Left ventricle myocardium inferior (tissue), 1 donor: ENCODE data around the gene ZNF397. TPM values are rescaled to one million over a fixed set of nuclear protein-coding genes. Genes with fewer than 3 reads are reported as not detected.

Source experiments
- DNase-seq: peaks from one replicate; pipeline ENCODE4 v3.0.0-alpha.2; 2020
- H3K27ac ChIP-seq: fragments of 200-600 bp; replicated peaks from 2 replicates; pipeline ENCODE4 v1.8.0; 2021
- H3K27me3 ChIP-seq: fragments of 200-600 bp; 2 replicates; pipeline ENCODE4 v1.8.0; 2021; ENCODE audit warnings: low read depth
- H3K36me3 ChIP-seq: fragments of 200-600 bp; 2 replicates; pipeline ENCODE4 v1.8.0; 2021
- H3K4me1 ChIP-seq: fragments of 200-600 bp; 2 replicates; pipeline ENCODE4 v1.8.0; 2021
- H3K4me3 ChIP-seq: fragments of 200-600 bp; 2 replicates; pipeline ENCODE4 v1.8.0; 2021; ENCODE audit warnings: mild to moderate bottlenecking, moderate library complexity
- H3K9me3 ChIP-seq: fragments of 200-600 bp; replicated peaks from 2 replicates; pipeline ENCODE4 v1.8.0; 2021
- intact Hi-C: fragments of 100-400 bp; cut with micrococcal nuclease; formaldehyde crosslinking; loops from one replicate; pipeline ENCODE4 v1.11.0; 2022
- long read RNA-seq: library from polyadenylated mRNA; unstranded; transcript quantifications from one replicate; pipeline ENCODE4 v2.0.0, GENCODE V29; 2021
- total RNA-seq: library from RNA; stranded (reverse); fragmentation: NEBNext Ultra II Directional; extraction: Animal tissue kit (Norgen Biotek cat#: 25700); gene quantifications from one replicate; pipeline ENCODE4 v1.2.1, GENCODE V29; 2021
- TF ChIP-seq, protein P1 (sequence below): fragments of 200-600 bp; IDR thresholded peaks from 2 replicates; pipeline ENCODE4 v1.8.0; 2021; ENCODE audit warnings: antibody characterized with exemption, mild to moderate bottlenecking, borderline replicate concordance
- donor health status: DM: no; HTN: yes; CAD: no; lungs with severe emphysema.

ZNF397 gene
- total RNA-seq = 13.4 TPM
- long read RNA-seq, partial matches to known transcripts = 0 of 8 reads
- long read RNA-seq, other reads (novel, unspliced or antisense) = 4 of 8 reads

DNA sequence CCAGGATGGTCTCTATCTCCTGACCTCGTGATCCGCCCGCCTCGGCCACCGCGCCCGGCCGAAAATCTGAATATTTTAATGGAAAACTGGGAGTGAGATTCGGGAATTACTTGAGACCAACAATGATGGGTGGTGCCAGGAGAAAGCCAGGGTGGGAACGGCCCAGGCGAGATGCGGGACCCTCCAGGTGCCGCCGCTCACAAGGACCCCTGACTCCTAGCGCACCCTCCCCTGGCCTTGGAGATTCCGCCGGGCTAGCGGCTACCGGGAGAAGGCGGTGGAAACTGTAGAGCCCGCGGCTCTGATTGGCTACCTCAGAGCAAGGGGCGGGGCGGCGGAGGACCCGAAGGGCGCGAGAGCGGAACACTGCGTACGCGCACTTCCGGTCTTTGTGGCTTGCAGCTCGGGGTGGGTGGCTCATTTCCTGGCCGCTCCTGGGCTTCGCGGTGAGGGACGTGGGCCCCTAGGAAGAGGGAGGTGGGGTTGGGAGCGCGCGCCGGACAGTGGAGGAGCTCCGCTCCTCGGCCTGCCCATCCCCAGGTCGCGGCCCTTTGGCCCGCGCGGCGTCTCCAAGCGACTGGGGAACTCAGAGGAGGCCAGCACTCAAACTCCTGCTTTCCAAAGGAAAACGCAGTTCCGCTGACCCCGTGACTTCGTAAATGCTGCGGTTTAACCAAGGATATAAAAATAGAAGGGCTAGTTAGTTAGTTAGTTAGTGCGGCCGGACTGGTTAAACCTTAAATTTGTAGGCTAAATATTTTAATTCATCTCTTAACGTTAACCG, at the start of gene ZNF397:
Gene ZNF397, plus strand, starts transcription at position 371 of the 784 bp plus-strand sequence. CDS start 1,437 bp downstream, outside the sequence.
- peak; percentile 99 for DNase-seq
- Histone ChIP-seq H3K36me3 (peaks cover 36% of the 10 kb centered on the region), H3K4me1 (peaks cover 18% of the 10 kb centered on the region), H3K9me3 (no peaks in the 10 kb centered on the region), H3K27me3 (no peaks in the 10 kb centered on the region), H3K27ac (peak within 1 kb of the TSS; percentile 99), H3K4me3 (peak within 1 kb of the TSS; percentile 86)
- intact Hi-C loops = no loop called here
- TF ChIP-seq, protein P1, sequence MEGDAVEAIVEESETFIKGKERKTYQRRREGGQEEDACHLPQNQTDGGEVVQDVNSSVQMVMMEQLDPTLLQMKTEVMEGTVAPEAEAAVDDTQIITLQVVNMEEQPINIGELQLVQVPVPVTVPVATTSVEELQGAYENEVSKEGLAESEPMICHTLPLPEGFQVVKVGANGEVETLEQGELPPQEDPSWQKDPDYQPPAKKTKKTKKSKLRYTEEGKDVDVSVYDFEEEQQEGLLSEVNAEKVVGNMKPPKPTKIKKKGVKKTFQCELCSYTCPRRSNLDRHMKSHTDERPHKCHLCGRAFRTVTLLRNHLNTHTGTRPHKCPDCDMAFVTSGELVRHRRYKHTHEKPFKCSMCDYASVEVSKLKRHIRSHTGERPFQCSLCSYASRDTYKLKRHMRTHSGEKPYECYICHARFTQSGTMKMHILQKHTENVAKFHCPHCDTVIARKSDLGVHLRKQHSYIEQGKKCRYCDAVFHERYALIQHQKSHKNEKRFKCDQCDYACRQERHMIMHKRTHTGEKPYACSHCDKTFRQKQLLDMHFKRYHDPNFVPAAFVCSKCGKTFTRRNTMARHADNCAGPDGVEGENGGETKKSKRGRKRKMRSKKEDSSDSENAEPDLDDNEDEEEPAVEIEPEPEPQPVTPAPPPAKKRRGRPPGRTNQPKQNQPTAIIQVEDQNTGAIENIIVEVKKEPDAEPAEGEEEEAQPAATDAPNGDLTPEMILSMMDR = no peak

DNA sequence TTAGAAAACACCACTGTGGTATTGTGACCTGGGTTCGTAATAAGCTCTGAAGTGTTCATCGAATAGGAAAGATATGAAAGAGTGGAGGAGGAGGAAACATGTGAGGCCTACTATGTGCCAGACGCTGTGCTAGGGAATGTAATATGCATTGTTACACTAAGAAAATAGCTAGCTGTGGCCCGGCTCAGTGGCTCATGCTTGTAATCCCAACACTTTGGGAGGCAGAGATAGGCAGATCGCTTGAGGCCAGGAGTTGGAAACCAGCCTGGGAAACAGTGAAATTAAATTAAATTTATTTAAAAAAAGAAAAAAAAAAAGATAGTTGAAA, 49.2 kb upstream of the ZNF397 start:
- Histone ChIP-seq H3K36me3 (no peaks in the 10 kb centered on the region), H3K27ac (no peak overlapping the region), H3K9me3 (no peaks in the 10 kb centered on the region), H3K27me3 (no peaks in the 10 kb centered on the region), H3K4me3 (no peak overlapping the region), H3K4me1 (no peaks in the 10 kb centered on the region)
- TF ChIP-seq, protein P1 = no peak
- intact Hi-C loops = no loop called here
- no peak for DNase-seq

DNA sequence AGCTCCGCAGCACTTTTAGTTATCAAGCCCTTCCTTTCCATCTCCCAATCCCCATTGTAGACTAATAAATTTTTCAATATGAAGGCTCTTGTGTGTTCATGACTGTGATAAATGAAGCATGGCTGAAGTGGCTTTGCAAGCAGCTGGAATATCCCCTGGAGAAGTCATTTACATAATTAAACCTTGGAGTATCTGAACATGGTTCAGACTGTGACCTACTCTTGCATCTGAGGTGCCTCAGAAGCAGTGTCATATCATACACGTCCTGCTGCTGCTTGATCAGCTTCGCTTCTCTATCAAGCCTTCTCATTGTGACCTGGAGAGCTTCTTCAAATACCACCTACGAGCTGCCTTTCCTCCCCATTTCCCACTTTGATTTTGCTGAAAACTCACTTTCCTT, 48.4 kb upstream of the ZNF397 start:
- TF ChIP-seq, protein P1 = no peak
- Histone ChIP-seq H3K4me1 (no peaks in the 10 kb centered on the region), H3K27ac (no peak overlapping the region), H3K36me3 (no peaks in the 10 kb centered on the region), H3K9me3 (no peaks in the 10 kb centered on the region), H3K27me3 (no peaks in the 10 kb centered on the region), H3K4me3 (no peak overlapping the region)
- intact Hi-C loops = no loop called here
- no peak for DNase-seq

DNA sequence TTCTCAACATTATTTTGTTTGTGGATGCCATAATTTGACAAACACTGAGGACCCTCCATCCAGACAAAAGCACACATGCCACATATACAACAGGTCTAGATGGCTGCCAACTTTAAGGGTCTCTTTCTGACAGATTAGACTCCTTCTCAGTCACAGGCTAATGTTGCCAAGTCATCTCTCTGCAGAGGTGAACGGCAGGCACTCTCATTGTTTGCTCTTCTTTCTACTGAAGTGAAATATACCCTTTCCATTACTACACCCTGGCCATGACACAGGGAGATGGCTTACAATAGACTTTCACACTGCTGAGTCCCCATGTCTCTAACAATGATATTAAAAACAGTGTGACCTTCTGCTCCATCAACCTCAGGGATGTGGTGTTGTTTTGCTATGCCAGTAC, 47.5 kb upstream of the ZNF397 start:
- intact Hi-C loops = no loop called here
- no peak for DNase-seq
- H3K9me3 ChIP-seq = no peaks in the 10 kb centered on the region
- no peaks in the 10 kb centered on the region for H3K36me3 ChIP-seq
- TF ChIP-seq, protein P1 = no peak
- no peak overlapping the region for H3K4me3 ChIP-seq
- no peaks in the 10 kb centered on the region for H3K4me1 ChIP-seq
- H3K27me3 ChIP-seq = no peaks in the 10 kb centered on the region
- H3K27ac ChIP-seq = no peak overlapping the region

DNA sequence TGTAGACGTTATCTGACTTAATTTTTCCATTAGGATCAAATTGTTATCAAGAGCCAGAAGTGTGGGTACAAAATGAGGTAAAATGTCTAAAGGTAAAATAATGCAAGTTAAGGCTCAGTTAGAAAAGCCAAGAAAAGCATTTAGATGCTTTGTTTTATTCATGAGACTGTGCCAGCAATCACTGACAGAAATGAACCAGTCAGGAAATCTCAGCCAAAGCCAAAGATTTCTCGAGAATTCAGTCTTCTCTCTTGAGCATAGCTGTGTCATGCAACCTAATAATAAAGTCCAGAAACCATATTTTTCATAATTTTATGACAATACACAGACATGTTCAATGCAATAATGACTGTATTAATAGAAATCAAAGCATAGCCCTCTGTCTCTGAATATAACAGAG, 43.5 kb upstream of the ZNF397 start:
- Histone ChIP-seq H3K27ac (no peak overlapping the region), H3K4me3 (no peak overlapping the region), H3K36me3 (no peaks in the 10 kb centered on the region), H3K4me1 (no peaks in the 10 kb centered on the region), H3K9me3 (no peaks in the 10 kb centered on the region), H3K27me3 (no peaks in the 10 kb centered on the region)
- intact Hi-C loops = no loop called here
- TF ChIP-seq, protein P1 = no peak
- DNase-seq = no peak
